GM21423 (cell line): Measurements from ENCODE around the gene FARP1.

ENCODE experiments used
- ATAC-seq: cut with Tn5 transposase; IDR thresholded peaks from one replicate; pipeline ENCODE4 v1.9.1; 2021; ENCODE audit warnings: mild to moderate bottlenecking, moderate library complexity; ENCODE audit not compliant: unreplicated experiment

The FARP1 gene

DNA sequence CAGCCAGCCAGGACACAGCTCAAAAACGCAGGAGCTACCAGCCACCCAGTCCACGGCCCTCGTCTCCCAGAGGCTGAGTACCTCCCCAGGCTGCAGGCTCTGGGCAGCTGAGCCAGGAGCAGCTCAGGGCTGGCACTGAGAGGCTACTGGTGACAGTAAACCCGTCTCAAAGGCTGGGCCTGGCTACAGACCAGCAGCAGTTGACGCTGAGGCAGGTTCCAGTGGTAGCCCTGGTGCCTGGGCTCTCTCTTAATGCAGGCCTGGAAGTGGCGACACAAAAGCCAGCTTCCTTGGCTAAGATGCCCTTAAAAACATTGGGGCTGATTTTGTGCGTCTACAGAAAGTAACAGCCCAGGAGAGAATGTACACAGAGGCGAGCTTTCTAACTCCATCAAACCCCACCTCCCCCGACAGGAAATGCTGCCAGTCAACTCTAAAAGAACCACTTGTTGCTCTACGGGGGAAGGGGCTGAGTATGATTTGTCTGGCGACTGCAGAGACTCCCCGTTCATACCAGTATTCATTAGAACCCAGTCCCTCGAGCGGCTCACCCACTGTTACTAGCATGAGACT is 307.7 kb downstream of the FARP1 start:
- ATAC-seq = no peak

DNA sequence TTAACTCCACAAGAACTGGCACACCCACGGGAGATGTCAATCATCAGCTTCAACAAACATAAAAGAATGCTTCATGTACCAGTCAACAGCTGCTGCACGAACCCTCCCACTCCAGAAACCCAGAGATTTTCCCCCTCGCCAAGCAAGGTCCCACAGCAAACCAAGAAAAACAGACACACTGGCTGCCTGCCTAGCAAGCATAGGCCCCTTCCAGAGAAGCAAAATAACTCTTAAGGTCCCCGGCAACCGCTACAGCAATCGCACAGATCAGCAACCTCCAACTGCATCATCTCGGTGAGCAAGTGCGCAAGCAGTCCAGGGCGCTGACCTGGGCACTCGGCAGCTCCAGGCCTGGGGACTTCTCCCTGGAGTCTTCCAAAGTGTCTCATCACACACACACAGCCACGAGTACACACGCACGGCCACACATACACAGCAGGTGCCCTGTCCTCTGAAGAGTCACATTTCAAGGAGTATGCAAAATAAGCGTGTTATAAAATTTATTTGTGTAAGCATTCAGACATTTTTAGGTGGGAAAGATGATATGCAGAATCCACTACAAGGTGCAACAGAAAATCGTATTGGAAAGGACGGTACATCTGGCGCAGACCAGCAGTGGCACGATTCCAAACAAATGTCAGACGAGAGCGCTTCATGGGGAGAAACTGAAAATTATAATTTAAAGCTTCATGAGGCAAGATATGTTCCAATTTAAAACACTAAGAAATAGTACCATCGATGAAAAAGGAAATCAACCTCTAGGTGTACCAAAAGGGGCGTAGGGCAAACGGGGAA is 309.0 kb downstream of the FARP1 start:
- no peak for ATAC-seq

DNA sequence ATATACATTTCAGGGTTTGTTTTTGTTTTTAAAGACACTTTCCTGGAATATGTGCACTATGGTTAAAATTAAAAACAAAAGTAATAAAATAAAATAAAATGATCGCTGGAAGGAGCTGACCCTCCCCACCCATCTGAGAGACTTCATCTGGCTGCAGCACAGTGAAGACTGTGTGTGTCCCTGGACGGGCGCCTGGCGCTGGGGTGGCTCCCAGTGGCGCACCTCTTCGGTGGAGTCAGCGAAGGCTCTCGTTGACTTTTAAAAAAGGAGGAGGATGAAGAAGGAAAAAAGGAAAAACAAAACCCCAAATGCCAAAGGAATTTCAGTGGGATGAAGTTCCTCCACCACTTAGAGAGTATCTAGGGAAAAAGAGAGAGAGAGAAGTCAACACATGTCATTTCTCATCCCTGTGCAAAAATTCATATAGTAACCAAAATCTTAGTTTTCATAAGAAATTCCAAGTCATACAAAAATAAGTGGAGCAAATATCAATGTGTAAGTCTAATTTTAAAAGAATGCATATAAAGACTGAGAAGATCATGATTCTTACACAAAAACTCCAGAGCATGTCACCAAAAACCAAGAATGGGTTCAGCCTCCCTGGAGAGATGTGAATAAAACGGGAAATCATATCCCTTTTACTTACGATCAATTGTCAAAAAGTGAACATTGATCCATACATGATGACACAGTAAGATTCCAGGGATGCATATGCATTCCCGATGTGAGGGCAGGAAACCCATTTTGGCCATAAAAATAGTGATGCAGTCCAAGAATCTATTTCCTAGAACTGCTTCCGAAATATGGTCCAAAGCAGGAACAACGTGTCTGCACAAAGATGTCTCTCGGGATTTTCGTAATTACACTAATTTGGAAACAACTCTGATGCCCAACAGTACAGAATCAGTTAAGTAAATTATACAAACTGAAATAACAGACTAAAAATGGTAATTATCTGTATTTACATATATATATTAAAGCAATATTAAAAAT is 310.3 kb downstream of the FARP1 start:
- ATAC-seq = no peak

DNA sequence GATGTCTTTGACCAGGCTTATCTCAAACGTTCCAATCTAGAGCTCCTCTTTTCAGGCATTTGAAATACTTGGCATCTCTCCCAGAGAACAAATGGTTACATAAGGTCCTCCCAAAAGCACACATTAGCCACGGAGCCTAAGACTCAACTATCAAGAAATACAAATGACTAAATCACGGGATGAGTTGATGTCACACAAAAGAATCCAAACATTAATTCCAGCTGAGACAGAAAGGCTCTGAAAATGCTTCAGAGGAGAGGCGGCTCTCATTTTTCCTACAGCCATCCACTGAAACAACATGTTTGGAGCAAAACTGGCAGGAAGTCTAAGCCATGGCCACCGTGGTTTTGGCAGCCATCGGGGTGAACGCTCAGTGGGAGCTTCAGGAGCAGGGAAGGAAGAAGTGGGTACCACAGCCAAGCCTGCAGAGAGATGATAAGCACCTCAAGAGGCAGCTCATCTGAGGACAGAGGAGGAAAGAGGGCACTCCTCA is 311.5 kb downstream of the FARP1 start:
- no peak for ATAC-seq

DNA sequence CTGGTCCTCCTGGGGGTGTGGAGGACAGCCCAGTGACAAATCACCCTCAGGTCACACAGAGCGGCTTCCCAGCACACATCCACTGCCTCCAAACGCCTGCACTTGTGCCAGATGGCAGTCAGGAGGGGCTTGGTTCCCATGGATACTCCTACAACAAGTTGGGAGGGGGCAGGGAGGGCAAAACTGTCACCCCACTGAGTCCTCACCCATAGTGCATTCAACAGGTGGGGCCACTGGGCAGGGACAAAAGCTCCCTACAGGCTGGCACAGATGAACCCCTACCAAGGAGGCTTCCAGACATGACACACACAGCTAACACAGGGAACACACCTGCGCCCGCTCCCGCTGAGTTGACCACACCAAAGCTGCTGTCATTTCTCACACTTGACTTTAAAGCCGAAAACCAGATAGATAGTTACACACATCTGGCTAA is 313.5 kb downstream of the FARP1 start:
- ATAC-seq = no peak

DNA sequence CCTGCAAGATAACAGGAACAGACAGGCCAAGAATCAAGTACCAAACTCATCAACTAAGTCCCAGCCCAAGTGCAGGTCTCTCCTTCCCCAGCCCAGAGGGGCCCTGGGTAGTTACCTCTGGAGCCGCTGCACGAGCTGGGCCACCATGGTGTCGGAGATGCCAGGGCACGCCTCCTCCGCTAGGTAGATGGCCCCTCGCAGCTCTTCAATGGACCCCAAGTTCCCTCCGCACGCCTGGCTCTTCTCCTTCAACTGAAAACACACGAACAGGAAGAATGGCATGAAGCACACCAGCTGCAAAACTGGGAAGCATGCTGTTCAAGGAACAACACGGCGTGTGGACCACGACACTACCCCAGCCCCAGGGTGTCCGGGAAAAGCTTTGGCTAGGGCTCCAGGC is 314.2 kb downstream of the FARP1 start:
- ATAC-seq = no peak

DNA sequence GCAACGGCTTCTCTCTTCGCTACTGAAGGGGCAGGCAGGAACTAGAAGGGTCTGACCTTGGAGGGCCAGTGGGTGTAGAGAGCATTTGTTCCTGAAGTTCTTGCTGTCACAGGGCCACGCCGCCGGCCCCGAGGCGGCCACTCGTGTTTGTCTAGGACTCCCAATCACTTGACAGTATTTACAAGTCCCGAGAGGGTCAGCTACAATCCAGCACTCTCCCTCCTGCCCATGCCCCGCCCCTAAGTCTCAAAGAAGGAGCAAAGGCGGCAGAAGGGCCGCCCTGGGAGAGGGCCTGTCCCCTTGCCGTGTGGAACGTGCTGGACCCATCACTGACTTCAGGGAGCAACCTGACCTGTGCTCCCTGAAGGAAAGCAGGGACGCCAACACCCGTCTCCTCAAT is 315.5 kb downstream of the FARP1 start:
- ATAC-seq = no peak

DNA sequence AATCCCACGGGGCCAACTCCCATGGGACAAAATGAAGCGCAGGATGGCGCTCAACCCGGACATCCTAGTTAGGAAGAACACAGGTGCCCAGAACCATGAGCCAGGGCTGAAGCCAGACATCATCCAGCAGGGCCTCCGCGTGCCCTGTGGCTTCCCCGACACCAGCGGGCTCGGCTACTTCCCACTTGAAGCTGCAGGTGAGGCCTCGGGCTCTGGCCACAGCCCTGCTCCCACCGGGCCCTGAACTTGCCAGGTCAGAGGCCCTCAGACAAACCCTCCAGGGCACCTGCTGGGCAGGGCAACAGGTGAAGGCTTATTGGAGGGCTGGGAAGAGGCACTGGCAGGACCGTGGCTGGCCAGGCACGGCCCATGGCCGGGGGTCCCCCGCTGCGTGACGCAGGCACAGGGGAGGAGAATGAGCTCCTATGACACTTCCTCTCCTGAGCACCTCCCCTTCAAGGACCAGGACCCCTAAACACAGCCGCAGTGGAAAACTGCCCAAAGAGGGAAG is 316.3 kb downstream of the FARP1 start:
- no peak for ATAC-seq

DNA sequence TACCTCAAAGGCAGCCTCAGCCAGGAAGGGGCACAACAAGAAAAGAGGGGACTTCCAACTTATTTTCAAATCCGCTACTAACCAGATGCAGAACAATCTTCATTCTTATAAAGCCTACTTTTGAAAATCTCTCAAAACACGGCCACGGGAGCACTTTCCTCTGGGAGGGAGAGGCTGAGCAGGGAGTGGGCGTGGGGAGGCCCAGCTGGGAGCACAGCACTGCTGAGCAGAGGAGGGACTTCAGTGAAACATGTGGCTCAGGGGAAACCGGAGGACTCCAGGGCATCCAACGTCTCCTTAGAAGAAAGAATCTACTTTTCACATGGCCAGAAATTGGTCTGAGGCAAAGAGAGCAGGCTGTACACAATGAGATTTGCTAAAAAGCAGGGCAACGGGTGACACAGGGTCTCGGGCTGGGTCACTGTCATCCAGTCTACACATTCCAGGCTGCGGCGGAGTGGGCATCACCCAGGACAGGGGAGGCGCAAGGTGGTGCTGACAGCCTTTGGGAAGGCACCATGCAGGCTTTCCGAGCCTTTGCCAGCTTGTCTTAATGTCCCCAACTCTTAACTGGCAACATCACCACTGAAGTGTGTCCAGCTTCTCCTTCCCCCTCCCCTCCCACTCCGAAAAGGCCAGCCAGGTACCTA is 317.0 kb downstream of the FARP1 start:
- no peak for ATAC-seq

DNA sequence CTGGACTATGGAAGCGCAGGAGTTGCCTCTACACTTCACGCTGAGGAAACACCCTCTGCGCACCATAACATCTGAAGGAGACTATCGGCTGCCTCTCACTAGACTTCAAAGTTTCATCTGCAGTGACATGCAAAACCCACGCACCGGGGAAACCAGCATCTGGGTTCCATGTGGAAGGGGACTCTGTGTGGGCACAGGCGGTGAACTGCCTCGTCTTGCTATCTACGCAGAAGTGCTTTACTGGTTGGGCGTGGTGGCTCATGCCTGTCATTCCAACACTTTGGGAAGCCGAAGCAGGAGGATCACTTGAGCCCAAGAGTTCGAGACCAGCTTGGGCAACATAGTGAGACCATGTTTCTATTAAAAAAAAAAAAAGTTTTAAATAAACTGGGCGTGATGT is 317.6 kb downstream of the FARP1 start:
- no peak for ATAC-seq

DNA sequence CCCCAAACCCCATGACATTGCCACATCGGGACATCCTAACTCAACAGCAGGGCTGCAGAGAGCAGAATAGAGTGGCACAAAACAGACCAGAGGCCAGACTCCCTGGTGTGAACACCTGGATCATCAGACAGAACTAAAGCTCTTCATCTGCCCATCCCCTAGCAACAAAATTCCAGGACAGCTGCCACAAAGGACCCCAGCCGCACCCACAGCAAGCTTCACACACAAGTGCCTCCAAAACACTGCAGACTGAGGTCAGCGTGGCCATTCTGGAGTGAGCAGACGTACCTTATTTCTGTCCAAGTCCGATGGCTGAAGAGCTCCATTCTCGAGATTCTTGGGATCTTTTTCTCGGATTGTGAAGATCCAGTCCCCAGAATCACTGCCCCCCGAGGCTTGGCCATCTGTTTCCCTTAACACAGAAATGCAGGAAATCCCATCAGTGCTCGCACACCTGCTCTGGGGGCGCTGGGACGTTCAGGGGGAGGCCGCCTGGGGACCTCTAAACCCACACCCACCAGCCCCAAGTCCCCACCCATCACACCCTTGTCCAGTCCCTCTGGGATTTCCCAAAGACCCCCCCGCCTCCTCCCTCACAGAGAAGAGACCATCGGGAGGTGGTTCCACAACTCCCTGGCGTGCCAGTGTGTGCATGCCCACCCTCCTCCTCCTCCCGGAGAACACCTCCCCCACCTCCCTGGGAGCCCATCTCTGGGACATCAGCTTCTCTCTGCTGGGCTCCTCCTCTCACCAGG is 318.8 kb downstream of the FARP1 start:
- ATAC-seq = no peak

DNA sequence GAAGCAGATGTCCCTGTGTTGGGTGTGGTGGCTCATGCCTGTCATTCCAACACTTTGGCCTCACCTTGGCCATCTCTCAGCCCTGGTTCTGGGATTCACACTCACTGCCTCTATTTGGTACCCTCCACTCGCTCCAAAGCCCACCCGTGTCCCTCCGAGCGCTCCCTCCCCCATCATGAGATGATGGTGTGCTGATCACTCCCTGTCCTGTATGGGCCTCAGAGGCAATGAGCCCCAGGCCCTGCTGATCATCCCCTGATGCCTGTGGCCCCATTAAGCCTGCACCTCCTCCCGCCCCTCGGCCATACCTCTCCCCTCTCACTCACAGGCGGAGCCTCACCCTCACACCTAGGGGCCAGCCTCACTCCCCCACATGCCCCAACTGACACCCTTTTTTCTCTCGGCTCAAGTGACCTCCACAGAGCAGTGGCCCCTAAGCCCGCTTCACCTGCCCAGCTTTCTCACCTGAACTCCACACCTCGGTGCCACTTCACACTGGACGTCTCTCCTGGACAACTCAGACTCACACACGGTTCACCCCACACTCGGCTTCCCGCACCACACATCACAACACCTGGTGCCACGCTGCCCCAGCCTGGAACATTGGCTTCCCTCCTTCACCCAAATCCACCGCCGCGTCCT is 319.5 kb downstream of the FARP1 start:
- no peak for ATAC-seq

DNA sequence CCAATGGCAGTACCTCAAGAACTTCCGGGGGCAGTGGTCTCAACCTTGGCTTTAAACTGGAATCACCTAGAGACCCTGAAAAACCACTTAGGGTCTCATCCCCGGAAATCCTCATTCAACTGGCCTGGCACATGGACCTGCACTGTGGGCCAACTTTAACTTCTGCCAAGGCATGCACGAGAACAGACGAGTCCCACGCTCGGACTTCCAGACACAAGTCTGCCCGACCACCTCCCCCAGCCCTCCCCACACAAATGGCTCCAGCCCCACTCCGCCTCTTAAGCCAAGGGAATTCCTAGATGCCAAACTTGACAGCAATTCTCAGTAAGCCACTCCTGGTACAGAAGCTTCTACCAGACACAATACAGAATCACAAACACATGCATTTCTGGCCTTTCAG is 320.1 kb downstream of the FARP1 start:
- ATAC-seq = no peak

DNA sequence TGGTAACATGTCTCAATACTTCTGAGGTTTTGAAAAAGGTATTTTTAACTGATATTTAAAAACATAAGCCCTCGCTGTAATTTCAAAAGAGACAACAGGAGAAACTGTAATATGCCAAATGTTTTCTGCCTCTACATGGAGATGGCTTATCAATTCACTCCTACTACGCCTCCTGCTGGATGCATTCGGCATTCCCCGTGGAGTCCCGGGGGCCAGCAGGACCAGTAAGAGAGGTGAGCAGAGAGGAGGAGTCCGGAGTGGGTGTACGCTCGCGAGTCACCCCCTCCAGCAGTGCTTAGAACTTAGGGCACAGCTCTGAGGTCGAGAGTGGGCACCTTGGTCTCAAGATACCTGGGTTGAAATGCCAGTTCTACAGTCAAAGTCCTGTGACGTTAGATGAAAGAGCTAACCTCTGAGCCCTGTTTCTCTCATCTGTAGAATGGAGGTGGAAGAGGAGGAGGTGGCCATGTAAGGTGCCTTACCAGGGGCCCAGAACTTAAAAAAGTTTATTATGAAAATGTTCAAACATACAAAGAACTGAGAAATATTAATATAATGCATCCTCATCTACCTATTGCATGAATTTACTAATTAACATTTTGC is 323.8 kb downstream of the FARP1 start:
- no peak for ATAC-seq

DNA sequence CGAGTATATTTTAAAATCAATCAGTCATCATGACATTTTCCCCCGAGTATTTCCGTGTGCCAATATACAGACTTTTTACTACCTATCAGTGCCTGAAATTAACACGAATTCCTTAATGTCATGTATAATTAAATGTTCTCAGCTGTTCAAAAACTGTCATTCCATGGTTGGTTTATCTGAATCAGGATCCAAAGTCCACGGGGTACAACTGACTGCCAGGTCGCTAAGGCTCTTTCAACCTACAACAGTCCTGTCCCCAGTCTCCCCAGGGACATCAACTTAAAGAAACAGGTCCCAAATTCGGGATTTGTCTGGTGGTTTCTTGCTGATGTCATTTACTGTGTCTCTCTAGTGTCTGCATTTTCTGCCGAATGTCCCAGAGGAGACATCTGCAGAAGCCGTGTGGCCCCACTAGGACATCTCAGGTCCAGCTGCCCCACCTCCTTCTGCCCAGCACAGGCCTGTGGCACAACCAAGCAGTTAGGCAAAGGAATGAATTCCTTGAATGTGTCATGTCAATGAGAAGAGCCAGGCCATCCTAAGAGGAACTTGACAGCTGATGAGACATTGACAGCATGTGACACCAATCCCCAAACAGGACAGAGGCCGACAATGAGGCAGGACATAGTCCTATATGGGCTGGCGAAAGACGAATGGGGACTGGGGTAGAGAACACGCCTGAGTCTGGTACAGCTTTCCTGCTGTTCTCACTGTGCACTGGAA is 324.5 kb downstream of the FARP1 start:
- no peak for ATAC-seq

DNA sequence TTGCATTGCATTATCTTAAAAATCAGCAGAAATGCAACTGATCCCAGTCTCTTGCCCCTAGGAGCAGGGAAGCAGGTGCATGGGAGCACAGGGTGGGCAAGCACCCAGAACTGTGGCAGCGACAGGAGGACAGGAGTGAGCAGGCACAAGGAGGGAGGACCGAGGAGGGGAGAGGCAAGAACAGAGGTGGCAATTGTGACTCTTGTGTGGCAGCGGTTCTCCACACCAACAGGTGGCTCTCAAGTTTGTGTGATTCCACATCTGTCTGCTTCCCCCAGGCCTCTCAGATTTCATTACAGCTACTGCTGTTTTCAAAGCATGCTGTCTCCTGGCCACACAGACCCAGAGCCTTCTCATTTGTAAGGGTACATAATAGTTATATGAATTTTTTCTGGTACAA is 325.5 kb downstream of the FARP1 start:
- ATAC-seq = no peak

DNA sequence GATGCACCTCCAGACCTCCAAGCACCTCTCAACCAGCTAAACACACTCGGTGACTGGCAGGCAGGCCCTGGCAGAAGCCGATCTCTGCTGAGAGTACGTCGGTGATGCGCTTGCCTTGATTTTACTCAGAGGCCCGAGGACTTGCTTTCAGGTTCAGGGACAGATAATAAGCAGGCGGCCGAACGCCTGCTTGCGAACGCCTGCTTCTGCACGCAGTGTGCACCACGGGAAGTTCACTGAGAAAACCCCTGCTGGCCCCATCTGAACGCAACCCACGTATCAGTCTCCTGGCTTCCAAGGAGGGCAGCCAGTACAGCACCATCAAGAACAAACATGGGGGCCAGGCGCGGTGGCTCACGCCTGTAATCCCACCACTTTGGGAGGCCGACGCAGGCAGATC is 326.0 kb downstream of the FARP1 start:
- no peak for ATAC-seq

DNA sequence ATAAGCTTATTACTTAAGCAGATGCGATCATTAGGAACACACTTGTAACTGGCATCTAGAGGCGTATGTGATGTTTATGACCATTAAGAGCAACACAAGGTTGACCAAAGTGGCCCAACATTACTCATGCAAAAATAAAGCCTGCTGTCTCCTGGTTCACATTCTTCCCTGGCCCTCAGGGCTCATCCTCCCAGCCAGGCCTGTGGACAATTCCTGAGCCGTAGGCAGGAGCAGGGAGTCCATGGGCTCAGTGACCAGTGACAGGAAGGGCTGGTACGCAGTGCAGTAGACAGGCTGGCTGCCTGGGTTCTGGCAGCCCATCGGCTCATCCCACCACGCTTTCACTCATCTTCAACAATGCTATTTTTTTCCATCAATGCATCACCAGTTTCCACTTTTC is 328.0 kb downstream of the FARP1 start:
- no peak for ATAC-seq
